ENCODE measurements around the gene CABP2.

CABP2 gene

GRCh38 chr11:67499808-67500483 is 23.3 kb downstream of the CABP2 start:
- no peak for TF ChIP-seq CTCF (IDR thresholded peaks at IDR 0.05)

GRCh38 chr11:67498544-67498972 is 24.7 kb downstream of the CABP2 start:
- no peak for TF ChIP-seq CTCF (IDR thresholded peaks at IDR 0.05)

GRCh38 chr11:67497656-67498291 is 25.5 kb downstream of the CABP2 start:
- TF ChIP-seq CTCF (IDR thresholded peaks at IDR 0.05): no peak

GRCh38 chr11:67496113-67496512 is 27.1 kb downstream of the CABP2 start:
- no peak for TF ChIP-seq CTCF (IDR thresholded peaks at IDR 0.05)

- no peak for TF ChIP-seq CTCF (IDR thresholded peaks at IDR 0.05)
Measured at GRCh38 chr11:67495234-67496005, 27.8 kb downstream of the CABP2 start.

GRCh38 chr11:67494371-67495233 is 28.6 kb downstream of the CABP2 start:
- no peak for TF ChIP-seq CTCF (IDR thresholded peaks at IDR 0.05)

Data from LNCAP (cell line).